IPS-NIHi11 (cell line): ENCODE results near the gene CCM2.

Experiments used
- DNase-seq: peaks from one replicate; pipeline ENCODE4 v3.0.0; 2012; ENCODE audit warnings: mixed read lengths, low spot score

Gene CCM2

GRCh38 chr7:45082031-45082830, 82.2 kb downstream of the CCM2 start:
- peak; percentile 16 for DNase-seq

- peak; percentile 14 for DNase-seq
Observed at GRCh38 chr7:45082831-45083331, 82.9 kb downstream of the CCM2 start.

GRCh38 chr7:45084336-45084735, 84.3 kb downstream of the CCM2 start:
- DNase-seq: no peak

GRCh38 chr7:45084901-45085618, 85.1 kb downstream of the CCM2 start:
- peak; percentile 14 for DNase-seq

- peak; percentile 23 for DNase-seq
Observed at GRCh38 chr7:45085619-45086200, 85.7 kb downstream of the CCM2 start.

- no peak for DNase-seq
Observed at GRCh38 chr7:45086331-45087065, 86.5 kb downstream of the CCM2 start.

- DNase-seq: no peak
Observed at GRCh38 chr7:45087301-45088145, 87.5 kb downstream of the CCM2 start.

- DNase-seq: peak; percentile 10
Observed at GRCh38 chr7:45088146-45088701, 88.2 kb downstream of the CCM2 start.

- DNase-seq: peak; percentile 87
Observed at GRCh38 chr7:45088821-45089340, 88.9 kb downstream of the CCM2 start, which contains the start of gene NACAD. TSS of gene NACAD (minus strand) at chr7:45088969. CDS start at chr7:45088894, 75 bp downstream.

- DNase-seq: peak; percentile 98
Observed at GRCh38 chr7:45089341-45089891, 89.4 kb downstream of the CCM2 start.

- peak; percentile 32 for DNase-seq
Observed at GRCh38 chr7:45092100-45092930, 92.3 kb downstream of the CCM2 start.

GRCh38 chr7:45092931-45093235, 92.9 kb downstream of the CCM2 start:
- peak; percentile 15 for DNase-seq

- DNase-seq: peak; percentile 30
Observed at GRCh38 chr7:45098983-45099839, 99.2 kb downstream of the CCM2 start.

GRCh38 chr7:45099891-45100760, 100.1 kb downstream of the CCM2 start:
- no peak for DNase-seq

GRCh38 chr7:45100761-45101480, 100.9 kb downstream of the CCM2 start:
- DNase-seq: no peak

GRCh38 chr7:45101748-45102147, 101.7 kb downstream of the CCM2 start:
- no peak for DNase-seq
